ENCODE data around the gene CREB3. TPM values are rescaled to one million over a fixed set of nuclear protein-coding genes. Genes with fewer than 3 reads are reported as not detected.

CREB3 gene
- total and polyA plus RNA-seq, 2 of the 4 experiments (the other 2 are of a cell fraction): 60.7 to 106 TPM

GRCh38 chr9:35763181-35763580, 30.7 kb downstream of the CREB3 start:
- H3K27ac ChIP-seq (ENCODE audit: insufficient read depth, low read length): no peak overlapping the region
- dilution Hi-C loops (cut with HindIII; ENCODE audit: low sequenced_read_pairs, unreplicated experiment): no loop called here
- H4K5ac ChIP-seq (ENCODE audit: low read depth, low read length): no peak overlapping the region
- CTCF ChIA-PET: interaction anchor here (0.7 kb wide), 2 partner anchors 119 to 197 kb away, joined by 3 read pairs; no protein-coding TSS in a partner anchor
- H3K9me1 ChIP-seq (ENCODE audit: insufficient read depth, low read length): no peaks in the 10 kb centered on the region
- POLR2A ChIA-PET (ENCODE audit: unreplicated experiment): no interaction called here
- no peak overlapping the region for H3K4me2 ChIP-seq (ENCODE audit: low read depth, low read length)
- no peaks in the 10 kb centered on the region for H3K4me1 ChIP-seq (ENCODE audit: control insufficient read depth, insufficient read depth, low read length)
- H3K23ac ChIP-seq (ENCODE audit: low read depth, low read length): no peak overlapping the region
- H3K4me3 ChIP-seq (ENCODE audit: insufficient read depth, low read depth, low read length): no peak overlapping the region
- no peaks in the 10 kb centered on the region for H4K20me1 ChIP-seq (ENCODE audit: insufficient read depth, low read length)
- ATAC-seq (ENCODE audit: low read depth) (no peak), DNase-seq (no peak)
- no peak overlapping the region for H2AK9ac ChIP-seq (replicated peaks; ENCODE audit: low read depth, low read length, poor library complexity)
- TF ChIP-seq RAD21 (IDR thresholded peaks at IDR 0.05; ENCODE audit: low read length) (no peak), ELK1 (IDR thresholded peaks at IDR 0.05; ENCODE audit: borderline replicate concordance, low read depth, low read length) (no peak), USF2 (IDR thresholded peaks at IDR 0.05; ENCODE audit: low read depth, low read length) (no peak), RFX5 (IDR thresholded peaks at IDR 0.05; ENCODE audit: low read depth, low read length) (no peak), MXI1 (IDR thresholded peaks at IDR 0.05; ENCODE audit: borderline replicate concordance, low read depth, low read length) (no peak), CTCF (conservative IDR thresholded peaks at IDR 0.05; ENCODE audit: low read depth, low read length) (no peak), RCOR1 (IDR thresholded peaks at IDR 0.05; ENCODE audit: insufficient replicate concordance, low read length) (no peak), SMC3 (IDR thresholded peaks at IDR 0.05; ENCODE audit: low read depth, low read length) (no peak), MAZ (IDR thresholded peaks at IDR 0.05; ENCODE audit: borderline replicate concordance, low read depth, low read length) (no peak), POLR2A (IDR thresholded peaks at IDR 0.05; ENCODE audit: low read depth, low read length) (no peak), MAFK (IDR thresholded peaks at IDR 0.05; ENCODE audit: low read depth, low read length) (no peak), BHLHE40 (IDR thresholded peaks at IDR 0.05; ENCODE audit: low read depth, low read length) (no peak), CEBPB (IDR thresholded peaks at IDR 0.05; ENCODE audit: low read depth, low read length) (no peak), NFE2L2 (IDR thresholded peaks at IDR 0.05; ENCODE audit: low read depth, low read length) (no peak), FOS (IDR thresholded peaks at IDR 0.05; ENCODE audit: low read depth, low read length) (no peak), CHD1 (IDR thresholded peaks at IDR 0.05; ENCODE audit: low read depth, low read length) (no peak)
- intact Hi-C loops (cut with micrococcal nuclease): no loop called here
- peaks cover 3% of the 10 kb centered on the region for H3K27me3 ChIP-seq (ENCODE audit: control insufficient read depth, insufficient read depth, low read length)
- in situ Hi-C loops (cut with MboI; ENCODE audit: low sequenced_read_pairs): no loop called here
- BruUV-seq (replicated peaks): no TSS peak
- no peak overlapping the region for H2BK5ac ChIP-seq (ENCODE audit: low read depth, low read length, poor library complexity, severe bottlenecking)
- no peak overlapping the region for H3K56ac ChIP-seq (ENCODE audit: extremely low read depth, insufficient read depth, low read length)
- no peak overlapping the region for H2AFZ ChIP-seq (replicated peaks; ENCODE audit: low read length, poor library complexity)
- no peaks in the 10 kb centered on the region for H3K79me1 ChIP-seq (ENCODE audit: low read depth in 1 of 2, low read length in 2 of 2)
- H3K14ac ChIP-seq (replicated peaks; ENCODE audit: low read depth, low read length): no peak overlapping the region
- no peak overlapping the region for H4K91ac ChIP-seq (ENCODE audit: insufficient read depth, low read depth, low read length)
- H3K36me3 ChIP-seq (ENCODE audit: control insufficient read depth, insufficient read depth, low read length): no peaks in the 10 kb centered on the region
- no peak overlapping the region for H3K9ac ChIP-seq (ENCODE audit: low read depth, low read length)
- no peak overlapping the region for H3K18ac ChIP-seq (ENCODE audit: low read depth, low read length)
- WGBS, 2 experiments (ENCODE audit: extremely low coverage in 2 of 2, insufficient read length in 1 of 2): no CpG with 5 or more reads among the region's 2 CpGs
- H2BK120ac ChIP-seq (ENCODE audit: low read depth, low read length): no peak overlapping the region
- H3K9me3 ChIP-seq (ENCODE audit: control insufficient read depth, insufficient read depth, low read length): no peaks in the 10 kb centered on the region
- no peak overlapping the region for H4K8ac ChIP-seq (ENCODE audit: low read depth in 2 of 2, low read length in 2 of 2)
- no peak overlapping the region for H3K4ac ChIP-seq (ENCODE audit: low read depth, low read length)
- no peak overlapping the region for H2BK15ac ChIP-seq (ENCODE audit: low read depth, low read length)
- H2AK5ac ChIP-seq (ENCODE audit: low read depth, low read length): no peak overlapping the region
- no peak overlapping the region for H2BK20ac ChIP-seq (ENCODE audit: low read depth, low read length)

Measured in IMR-90 (cell line).